HFF-Myc (cell line): ENCODE data around the gene OSGIN1.
A peak's percentile ranks its signal among the peaks of the same experiment; 100 is the strongest.

ENCODE experiments used
- DNase-seq: peaks from one replicate; pipeline ENCODE4 v3.0.0-alpha.2; 2011; ENCODE audit warnings: low read depth; ENCODE audit errors: extremely low read depth
- H3K4me3 ChIP-seq: replicated peaks from 2 replicates; pipeline ENCODE4 v1.5.1; 2011; ENCODE audit warnings: low read depth, mild to moderate bottlenecking, control low read depth, low read length
- TF ChIP-seq, protein P1 (sequence below): IDR thresholded peaks from 2 replicates; pipeline ENCODE4 v1.5.1; 2012; ENCODE audit warnings: mild to moderate bottlenecking, low read depth, low read length, control low read depth; ENCODE audit errors: missing control alignments

The OSGIN1 gene

GRCh38 chr16:83980794-83981193 lies 27.8 kb downstream of the OSGIN1 start:
- DNase-seq, result no peak
- no peak overlapping the region for H3K4me3 ChIP-seq
- TF ChIP-seq, protein P1, sequence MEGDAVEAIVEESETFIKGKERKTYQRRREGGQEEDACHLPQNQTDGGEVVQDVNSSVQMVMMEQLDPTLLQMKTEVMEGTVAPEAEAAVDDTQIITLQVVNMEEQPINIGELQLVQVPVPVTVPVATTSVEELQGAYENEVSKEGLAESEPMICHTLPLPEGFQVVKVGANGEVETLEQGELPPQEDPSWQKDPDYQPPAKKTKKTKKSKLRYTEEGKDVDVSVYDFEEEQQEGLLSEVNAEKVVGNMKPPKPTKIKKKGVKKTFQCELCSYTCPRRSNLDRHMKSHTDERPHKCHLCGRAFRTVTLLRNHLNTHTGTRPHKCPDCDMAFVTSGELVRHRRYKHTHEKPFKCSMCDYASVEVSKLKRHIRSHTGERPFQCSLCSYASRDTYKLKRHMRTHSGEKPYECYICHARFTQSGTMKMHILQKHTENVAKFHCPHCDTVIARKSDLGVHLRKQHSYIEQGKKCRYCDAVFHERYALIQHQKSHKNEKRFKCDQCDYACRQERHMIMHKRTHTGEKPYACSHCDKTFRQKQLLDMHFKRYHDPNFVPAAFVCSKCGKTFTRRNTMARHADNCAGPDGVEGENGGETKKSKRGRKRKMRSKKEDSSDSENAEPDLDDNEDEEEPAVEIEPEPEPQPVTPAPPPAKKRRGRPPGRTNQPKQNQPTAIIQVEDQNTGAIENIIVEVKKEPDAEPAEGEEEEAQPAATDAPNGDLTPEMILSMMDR, result no peak

GRCh38 chr16:83981799-83982198 lies 28.8 kb downstream of the OSGIN1 start:
- DNase-seq, result no peak
- H3K4me3 ChIP-seq, result no peak overlapping the region
- TF ChIP-seq, protein P1, result no peak

DNA sequence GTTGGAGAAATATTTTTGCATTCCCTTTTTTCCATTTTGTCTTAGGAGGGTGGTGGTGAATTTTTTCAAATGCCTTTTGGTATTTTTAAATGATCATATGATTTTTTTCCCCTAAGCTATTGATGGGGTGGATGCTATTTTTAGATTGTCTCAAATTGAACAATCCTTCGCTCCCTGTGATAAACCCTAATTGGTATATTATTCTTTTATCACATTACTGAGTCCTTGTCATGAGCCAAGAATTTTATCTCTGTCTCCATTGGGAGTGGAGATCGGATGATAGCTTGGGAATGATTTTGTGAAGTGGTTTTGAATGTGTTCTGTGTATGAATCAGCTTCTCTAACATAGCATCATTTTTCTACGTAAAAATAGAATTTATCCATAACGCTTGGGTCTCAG lies 30.5 kb downstream of the OSGIN1 start:
- no peak overlapping the region for H3K4me3 ChIP-seq
- no peak for DNase-seq
- TF ChIP-seq, protein P1, result no peak

DNA sequence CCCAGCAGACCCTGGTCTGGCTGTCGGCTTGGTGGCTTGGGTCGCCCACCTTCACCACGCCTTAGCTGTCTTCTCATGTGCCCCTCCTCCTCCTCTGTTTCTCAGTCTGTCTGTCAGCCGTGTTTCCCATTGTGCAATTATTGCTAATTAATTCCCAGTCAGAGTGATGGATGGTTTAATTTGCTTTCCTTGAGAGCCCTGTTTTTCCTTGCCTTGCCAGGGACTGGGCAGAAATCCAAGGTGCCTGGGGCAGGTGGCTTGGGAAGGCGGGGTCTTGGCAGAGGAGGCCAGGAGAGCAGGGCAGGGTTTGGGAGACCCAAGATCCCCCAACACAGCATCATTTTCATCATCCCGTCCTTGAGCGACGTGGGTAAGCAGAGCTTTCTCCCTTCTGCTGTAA lies 36.3 kb downstream of the OSGIN1 start:
- TF ChIP-seq, protein P1, result no peak
- no peak overlapping the region for H3K4me3 ChIP-seq
- DNase-seq, result no peak

DNA sequence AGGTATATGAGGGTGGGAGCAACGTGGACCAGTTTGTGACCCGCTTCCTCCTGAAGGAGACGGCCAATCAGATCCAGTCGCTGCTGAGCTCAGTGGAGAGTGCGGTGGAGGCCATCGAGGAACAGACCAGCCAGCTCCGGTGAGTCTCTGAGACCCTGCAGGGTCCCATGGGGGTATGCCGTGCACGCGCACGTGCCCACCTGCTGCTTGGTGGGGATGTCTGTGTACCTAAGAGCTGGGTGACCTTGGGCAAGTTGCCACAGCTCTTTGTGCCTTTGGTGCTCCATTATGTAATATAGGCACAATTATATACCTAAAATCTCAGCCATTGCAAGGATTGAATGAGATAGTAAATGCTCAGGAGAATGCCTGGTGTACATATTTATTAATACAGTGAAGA lies 37.5 kb downstream of the OSGIN1 start:
- no peak for DNase-seq
- no peak overlapping the region for H3K4me3 ChIP-seq
- TF ChIP-seq, protein P1, result no peak

- no peak for DNase-seq
Measured at GRCh38 chr16:83992624-83993023, 39.6 kb downstream of the OSGIN1 start.

DNA sequence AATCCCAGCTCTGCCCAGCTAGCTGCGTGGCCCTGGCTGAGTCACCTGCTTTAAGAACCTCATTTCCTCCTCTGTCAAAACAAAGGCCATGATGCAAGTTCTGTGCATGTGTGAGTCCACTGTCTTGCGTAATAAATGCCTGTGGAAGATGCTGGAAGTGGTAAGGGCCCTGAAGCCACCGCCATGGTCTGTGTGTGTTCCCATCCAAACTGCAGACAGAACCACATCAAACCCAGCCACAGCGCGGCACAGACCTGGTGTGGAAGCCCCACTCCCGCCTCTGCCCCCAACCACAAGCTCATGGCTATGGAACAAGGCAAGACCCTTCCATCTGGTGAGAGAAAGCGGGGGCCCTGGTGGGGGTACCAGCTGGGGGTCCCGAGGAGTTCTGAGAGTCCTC lies 41.0 kb downstream of the OSGIN1 start:
- peak; percentile 39 for DNase-seq
- TF ChIP-seq, protein P1, result no peak

More at GRCh38 chr16:83992624-83993023, 39.6 kb downstream of the OSGIN1 start:
- no peak overlapping the region for H3K4me3 ChIP-seq
- TF ChIP-seq, protein P1, result no peak

More for the DNA sequence above, 41.0 kb downstream of the OSGIN1 start:
- no peak overlapping the region for H3K4me3 ChIP-seq
